Psoas muscle (tissue), 8 donors: ENCODE measurements around the gene CENPB. TPM values are rescaled to one million over a fixed set of nuclear protein-coding genes. Genes with fewer than 3 reads are reported as not detected.
A peak's percentile ranks its signal among the peaks of the same experiment; 100 is the strongest.

Experiments used
- ATAC-seq, 4 donors: fragments of 200-7000 bp; cut with Tn5 transposase; one replicate each; pipeline ENCODE4 v1.9.1; 2020; ENCODE audit warnings: moderate library complexity in 3 of 4, mild to moderate bottlenecking in 2 of 4
- DNase-seq, 2 donors: peaks; one replicate each; pipeline ENCODE4 v3.0.0-alpha.2; 2020
- H3K27ac ChIP-seq: fragments of 200-600 bp; one replicate; pipeline ENCODE4 v1.8.0; 2022
- H3K27me3 ChIP-seq, 3 donors: fragments of 200-600 bp in 1 of 3; one replicate each; pipeline versions ENCODE4 v1.6.1 to v1.8.0; 2013 to 2022; ENCODE audit warnings: low read length in 2 of 3, mild to moderate bottlenecking in 2 of 3, moderate library complexity in 1 of 3; ENCODE audit not compliant: insufficient read depth in 3 of 3
- H3K36me3 ChIP-seq, 2 donors: fragments of 200-600 bp in 1 of 2; one replicate each; pipeline versions ENCODE4 v1.6.1 to v1.8.0; 2013 to 2022; ENCODE audit warnings: low read depth in 1 of 2, mild to moderate bottlenecking in 1 of 2, moderate library complexity in 1 of 2; ENCODE audit not compliant: insufficient read depth in 1 of 2
- H3K4me1 ChIP-seq: fragments of 200-600 bp; one replicate; pipeline ENCODE4 v1.8.0; 2022
- H3K4me3 ChIP-seq: fragments of 200-600 bp; one replicate; pipeline ENCODE4 v1.8.0; 2022; ENCODE audit warnings: mild to moderate bottlenecking
- H3K9me3 ChIP-seq: fragments of 200-600 bp; one replicate; pipeline ENCODE4 v1.8.0; 2022
- WGBS, 3 donors: extraction: QIAGEN DNeasy Blood & Tissue Kit; methylation state at CpG; one replicate each; pipeline versions ENCODE4 v1.1.6 to v1.1.7; 2013; 5-methylcytosine and 5-hydroxymethylcytosine counted together
- intact Hi-C, 2 donors: fragments of 100-400 bp; cut with DNase I; formaldehyde crosslinking; loops; one replicate each; pipeline versions ENCODE4 v1.11.0 to v1.14.2; 2022
- polyA plus RNA-seq, 3 donors: library from polyadenylated mRNA; stranded (reverse); fragments of 200-250 nt; gene quantifications; one replicate each; pipeline ENCODE4 v1.2.3, GENCODE V29; 2013
- total RNA-seq, 4 donors: library from RNA; stranded (reverse); fragmentation: NEBNext Ultra II Directional in 2 of 4; extraction: Animal tissue kit (Norgen Biotek cat#: 25700) in 2 of 4; gene quantifications; one replicate each; pipeline versions ENCODE4 v1.2.1 to v1.2.4, GENCODE V29; 2021 to 2023
- TF ChIP-seq, protein P1 (sequence below): fragments of 200-600 bp; IDR thresholded peaks from one replicate; pipeline ENCODE4 v1.8.0; 2022; ENCODE audit warnings: antibody characterized with exemption
- donor health status: healthy with polysubstance abuse.
- donor health status: DM: no; HTN: no; CAD: no; lungs with moderate emphysema.
- donor health status: Bipolar disorder and iron deficiency.
- donor health status: healthy.
- donor health status: DM: yes; HTN: yes; CAD: no.
- donor health status: DM: no; HTN: no; CAD: no.
- donor health status: DM: no; HTN: no; CAD: no.
- donor health status: DM: yes; HTN: yes; CAD: no.

CENPB gene
- total and polyA plus RNA-seq, 7 donors = 74.3 to 144 (median 99.0) TPM

DNA sequence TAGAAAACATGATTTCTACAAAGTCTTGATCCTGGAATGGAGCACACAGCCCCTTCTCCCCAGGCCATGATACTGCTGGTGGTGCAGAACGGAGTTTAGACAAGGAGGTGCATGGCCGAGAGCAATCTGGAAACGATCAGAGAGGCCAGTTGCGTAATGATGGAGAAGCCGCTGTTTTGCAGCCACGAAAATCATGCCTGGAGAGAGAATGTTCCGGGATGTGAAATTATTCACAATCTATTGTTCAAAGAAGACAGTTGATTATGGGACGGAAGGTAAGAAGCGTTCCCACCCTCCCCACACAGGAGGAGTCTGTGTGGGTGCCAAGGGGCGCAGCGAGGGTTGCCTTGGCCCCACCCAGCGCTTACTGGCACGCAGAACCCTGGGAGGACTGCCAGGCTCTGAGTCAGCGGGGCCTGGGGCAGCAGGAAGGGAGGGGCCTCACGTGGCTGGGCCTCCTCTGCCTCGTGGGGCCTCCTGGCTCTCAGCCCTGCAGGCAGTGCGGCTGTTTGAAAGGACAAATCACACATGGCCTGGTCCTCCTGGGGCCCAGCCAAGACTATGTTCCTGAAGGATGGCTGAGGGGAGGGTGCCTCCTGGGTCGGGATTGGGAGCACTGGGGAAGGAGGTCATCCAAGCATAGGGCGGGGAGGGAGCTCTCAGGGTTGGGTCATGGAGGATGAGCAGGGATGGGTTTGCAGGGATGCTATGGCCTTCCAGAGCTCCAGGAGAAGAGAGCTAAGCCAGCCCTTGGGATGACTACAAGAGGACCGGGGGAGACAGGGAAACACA lies 25.1 kb upstream of the CENPB start:
- peak overlapping the region; percentile 82 for H3K27ac ChIP-seq
- WGBS, 3 donors = 1% methylated on average over 20 of the region's 20 CpGs
- no peaks in the 10 kb centered on the region for H3K36me3 ChIP-seq
- intact Hi-C loops = no loop called here
- DNase-seq = peak; percentile 99
- H3K4me3 ChIP-seq = peak overlapping the region; percentile 67
- H3K27me3 ChIP-seq = no peaks in the 10 kb centered on the region
- H3K9me3 ChIP-seq = no peaks in the 10 kb centered on the region
- H3K4me1 ChIP-seq = peaks cover 45% of the 10 kb centered on the region
- peak; percentile 90 to 94 (median 92) for ATAC-seq
- TF ChIP-seq, protein P1, sequence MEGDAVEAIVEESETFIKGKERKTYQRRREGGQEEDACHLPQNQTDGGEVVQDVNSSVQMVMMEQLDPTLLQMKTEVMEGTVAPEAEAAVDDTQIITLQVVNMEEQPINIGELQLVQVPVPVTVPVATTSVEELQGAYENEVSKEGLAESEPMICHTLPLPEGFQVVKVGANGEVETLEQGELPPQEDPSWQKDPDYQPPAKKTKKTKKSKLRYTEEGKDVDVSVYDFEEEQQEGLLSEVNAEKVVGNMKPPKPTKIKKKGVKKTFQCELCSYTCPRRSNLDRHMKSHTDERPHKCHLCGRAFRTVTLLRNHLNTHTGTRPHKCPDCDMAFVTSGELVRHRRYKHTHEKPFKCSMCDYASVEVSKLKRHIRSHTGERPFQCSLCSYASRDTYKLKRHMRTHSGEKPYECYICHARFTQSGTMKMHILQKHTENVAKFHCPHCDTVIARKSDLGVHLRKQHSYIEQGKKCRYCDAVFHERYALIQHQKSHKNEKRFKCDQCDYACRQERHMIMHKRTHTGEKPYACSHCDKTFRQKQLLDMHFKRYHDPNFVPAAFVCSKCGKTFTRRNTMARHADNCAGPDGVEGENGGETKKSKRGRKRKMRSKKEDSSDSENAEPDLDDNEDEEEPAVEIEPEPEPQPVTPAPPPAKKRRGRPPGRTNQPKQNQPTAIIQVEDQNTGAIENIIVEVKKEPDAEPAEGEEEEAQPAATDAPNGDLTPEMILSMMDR = no peak

DNA sequence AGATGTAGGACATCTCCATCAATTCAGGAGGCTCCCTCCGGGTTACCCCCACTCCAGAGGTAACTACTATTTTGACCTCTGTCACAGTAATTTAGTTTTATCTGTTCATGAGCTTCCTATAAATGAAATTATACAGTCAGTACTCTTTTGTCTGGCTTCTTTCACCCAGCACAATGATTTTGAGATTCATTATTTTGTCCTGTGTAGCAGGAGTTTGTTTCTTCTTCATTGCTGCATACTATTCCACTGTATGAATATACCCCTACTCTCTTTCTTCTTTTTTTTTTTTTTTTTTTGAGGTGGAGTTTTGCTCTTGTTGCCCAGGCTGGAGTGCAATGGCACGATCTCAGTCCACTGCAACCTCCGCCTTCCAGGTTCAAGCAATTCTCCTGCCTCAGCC lies 22.0 kb upstream of the CENPB start:
- H3K27ac ChIP-seq = peak overlapping the region; percentile 86
- H3K4me3 ChIP-seq = peak overlapping the region; percentile 28
- H3K4me1 ChIP-seq = peaks cover 57% of the 10 kb centered on the region
- peaks cover 0 to 11% of the 10 kb centered on the region in 2 donors for H3K36me3 ChIP-seq
- no peaks in the 10 kb centered on the region for H3K9me3 ChIP-seq
- no peak for DNase-seq
- no peak for ATAC-seq
- intact Hi-C loops = no loop called here
- no peaks in the 10 kb centered on the region for H3K27me3 ChIP-seq
- WGBS, 3 donors = 80 to 85% (median 81%) methylated on average over 3 of the region's 3 CpGs
- TF ChIP-seq, protein P1 = no peak

DNA sequence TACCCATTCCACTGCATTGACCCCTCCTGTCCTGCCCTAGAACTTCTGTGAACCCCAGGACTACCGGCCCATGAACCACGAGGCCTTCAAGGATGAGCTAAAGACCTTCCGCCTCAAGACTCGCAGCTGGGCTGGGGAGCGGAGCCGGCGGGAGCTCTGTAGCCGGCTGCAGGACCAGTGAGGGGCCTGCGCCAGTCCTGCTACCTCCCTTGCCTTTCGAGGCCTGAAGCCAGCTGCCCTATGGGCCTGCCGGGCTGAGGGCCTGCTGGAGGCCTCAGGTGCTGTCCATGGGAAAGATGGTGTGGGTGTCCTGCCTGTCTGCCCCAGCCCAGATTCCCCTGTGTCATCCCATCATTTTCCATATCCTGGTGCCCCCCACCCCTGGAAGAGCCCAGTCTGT lies 18.2 kb upstream of the CENPB start:
- no peak overlapping the region for H3K4me3 ChIP-seq
- peak in 1 of 2 donors; percentile 26 for DNase-seq
- TF ChIP-seq, protein P1 = no peak
- no peaks in the 10 kb centered on the region for H3K9me3 ChIP-seq
- 85 to 89% (median 86%) methylated on average over 11 of the region's 11 CpGs for WGBS, 3 donors
- H3K36me3 ChIP-seq = peaks cover 0 to 41% of the 10 kb centered on the region in 2 donors
- H3K27me3 ChIP-seq = no peaks in the 10 kb centered on the region
- peaks cover 32% of the 10 kb centered on the region for H3K4me1 ChIP-seq
- H3K27ac ChIP-seq = peak overlapping the region; percentile 86
- no peak for ATAC-seq
- intact Hi-C loops = no loop called here

DNA sequence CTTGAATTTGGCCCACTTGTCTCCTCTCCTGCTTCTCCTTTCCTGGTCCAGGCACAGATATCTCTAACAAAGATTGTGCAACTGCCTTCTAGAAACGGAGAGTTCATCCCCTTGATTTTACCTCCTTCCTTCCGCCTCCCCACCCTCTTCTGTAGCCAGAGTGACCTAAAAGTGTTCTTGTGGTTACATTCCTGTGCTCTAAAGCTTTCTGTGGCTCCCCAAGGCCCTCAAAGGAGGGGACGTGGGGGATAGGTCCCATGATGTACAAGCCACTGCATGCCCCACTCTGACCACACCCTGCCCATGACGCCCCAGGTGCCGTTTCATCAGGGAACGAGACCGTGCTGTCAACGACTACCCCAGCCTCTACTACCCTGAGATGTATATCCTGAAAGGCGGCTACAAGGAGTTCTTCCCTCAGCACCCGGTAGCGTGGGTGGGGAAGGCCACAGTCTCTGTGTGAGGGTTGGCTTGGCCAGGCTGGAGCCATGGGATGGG lies 17.8 kb upstream of the CENPB start:
- TF ChIP-seq, protein P1 = no peak
- Histone ChIP-seq H3K27ac (peak overlapping the region; percentile 86), H3K27me3 (no peaks in the 10 kb centered on the region), H3K4me3 (no peak overlapping the region), H3K36me3 (peaks cover 0 to 41% of the 10 kb centered on the region in 2 donors), H3K4me1 (peaks cover 32% of the 10 kb centered on the region), H3K9me3 (no peaks in the 10 kb centered on the region)
- 76 to 87% (median 80%) methylated on average over 11 of the region's 11 CpGs for WGBS, 3 donors
- no peak for ATAC-seq
- peak in 1 of 2 donors; percentile 34 for DNase-seq
- intact Hi-C loops = no loop called here
